ENCODE measurements around the gene COX20.

The COX20 gene

GRCh38 chr1:244851546-244852231 is 16.2 kb downstream of the COX20 start:
- Histone ChIP-seq H3K4me3 (ENCODE audit: low read depth, low read length) (no peak overlapping the region), H3K27me3 (ENCODE audit: insufficient read depth, low read depth, severe bottlenecking) (no peaks in the 10 kb centered on the region), H3K27ac (no peak overlapping the region), H3K9me3 (ENCODE audit: severe bottlenecking) (no peaks in the 10 kb centered on the region), H3K36me3 (peaks cover 100% of the 10 kb centered on the region)
- TF ChIP-seq CTCF (IDR thresholded peaks at IDR 0.05; ENCODE audit: low read depth, low read length) = no peak
- DNase-seq = no peak

GRCh38 chr1:244852694-244853093 is 17.2 kb downstream of the COX20 start:
- Histone ChIP-seq H3K36me3 (peaks cover 100% of the 10 kb centered on the region), H3K27me3 (ENCODE audit: insufficient read depth, low read depth, severe bottlenecking) (no peaks in the 10 kb centered on the region), H3K4me3 (ENCODE audit: low read depth, low read length) (no peak overlapping the region), H3K27ac (no peak overlapping the region), H3K9me3 (ENCODE audit: severe bottlenecking) (no peaks in the 10 kb centered on the region)
- DNase-seq = no peak
- TF ChIP-seq CTCF (IDR thresholded peaks at IDR 0.05; ENCODE audit: low read depth, low read length) = no peak

- Histone ChIP-seq H3K4me3 (ENCODE audit: low read depth, low read length) (no peak overlapping the region), H3K27me3 (ENCODE audit: insufficient read depth, low read depth, severe bottlenecking) (no peaks in the 10 kb centered on the region), H3K9me3 (ENCODE audit: severe bottlenecking) (no peaks in the 10 kb centered on the region), H3K36me3 (peaks cover 100% of the 10 kb centered on the region), H3K27ac (no peak overlapping the region)
- no peak for DNase-seq
- TF ChIP-seq CTCF (IDR thresholded peaks at IDR 0.05; ENCODE audit: low read depth, low read length) = no peak
Measured at GRCh38 chr1:244854166-244854565, 18.7 kb downstream of the COX20 start.

GRCh38 chr1:244854865-244855578 is 19.6 kb downstream of the COX20 start:
- H3K36me3 ChIP-seq = peaks cover 100% of the 10 kb centered on the region
- no peak for TF ChIP-seq CTCF (IDR thresholded peaks at IDR 0.05; ENCODE audit: low read depth, low read length)
- no peaks in the 10 kb centered on the region for H3K9me3 ChIP-seq (ENCODE audit: severe bottlenecking)
- H3K27me3 ChIP-seq (ENCODE audit: insufficient read depth, low read depth, severe bottlenecking) = no peaks in the 10 kb centered on the region
- no peak overlapping the region for H3K4me3 ChIP-seq (ENCODE audit: low read depth, low read length)
- no peak overlapping the region for H3K27ac ChIP-seq
- DNase-seq = no peak

GRCh38 chr1:244857761-244858160 is 22.3 kb downstream of the COX20 start:
- Histone ChIP-seq H3K36me3 (peaks cover 100% of the 10 kb centered on the region), H3K27me3 (ENCODE audit: insufficient read depth, low read depth, severe bottlenecking) (no peaks in the 10 kb centered on the region), H3K27ac (no peak overlapping the region), H3K9me3 (ENCODE audit: severe bottlenecking) (no peaks in the 10 kb centered on the region), H3K4me3 (ENCODE audit: low read depth, low read length) (no peak overlapping the region)
- no peak for TF ChIP-seq CTCF (IDR thresholded peaks at IDR 0.05; ENCODE audit: low read depth, low read length)
- no peak for DNase-seq
